HL-60 (cell line): ENCODE data around the gene HCRT.

Source experiments
- CTCF ChIP-seq: IDR thresholded peaks from one replicate; pipeline ENCODE4 v1.5.1; 2011; ENCODE audit warnings: low read length, control low read depth, inconsistent platforms; ENCODE audit not compliant: insufficient read depth
- GABPA ChIP-seq: IDR thresholded peaks from 2 replicates; pipeline ENCODE4 v1.6.1; 2012; ENCODE audit warnings: low read depth
- POLR2AphosphoS5 ChIP-seq: IDR thresholded peaks from 2 replicates; pipeline ENCODE4 v1.6.1; 2012; ENCODE audit warnings: low read depth
- REST ChIP-seq: IDR thresholded peaks from 2 replicates; pipeline ENCODE4 v1.6.1; 2012; ENCODE audit warnings: low read depth; ENCODE audit not compliant: insufficient replicate concordance
- SPI1 ChIP-seq: IDR thresholded peaks from 2 replicates; pipeline ENCODE4 v1.6.1; 2012; ENCODE audit warnings: low read depth, mild to moderate bottlenecking, borderline replicate concordance

GRCh38 chr17:42203354-42203753 is 18.1 kb upstream of the HCRT start:
- no peak for TF ChIP-seq CTCF
- TF ChIP-seq POLR2AphosphoS5 = no peak
- no peak for TF ChIP-seq REST
- no peak for TF ChIP-seq GABPA
- no peak for TF ChIP-seq SPI1
